H9 (cell line): Measurements from ENCODE around the gene ASH1L. TPM values are rescaled to one million over a fixed set of nuclear protein-coding genes. Genes with fewer than 3 reads are reported as not detected.
"Not testable (repeated sequence)": the region's sequence is repeated elsewhere in the genome, so short reads cannot be mapped to it uniquely, and the experiment has no call there.

Experiments
- DNase-seq: peaks from one replicate; pipeline ENCODE4 v3.0.0-alpha.2; 2017
- H2AFZ ChIP-seq: one replicate; pipeline ENCODE4 v1.6.1; 2013; ENCODE audit warnings: mild to moderate bottlenecking, low read length, control low read depth, moderate library complexity
- H2AK5ac ChIP-seq: 2 replicates; pipeline ENCODE4 v1.6.1; 2013; ENCODE audit warnings: low read length, control low read depth, mixed read lengths; ENCODE audit not compliant: insufficient read length
- H2BK120ac ChIP-seq: one replicate; pipeline ENCODE4 v1.6.1; 2013; ENCODE audit warnings: low read depth, mild to moderate bottlenecking, low read length, control low read depth, inconsistent platforms; ENCODE audit not compliant: poor library complexity, severe bottlenecking
- H2BK12ac ChIP-seq: 2 replicates; pipeline ENCODE4 v1.6.1; 2013; ENCODE audit warnings: low read length, control low read depth, mixed read lengths, low read depth; ENCODE audit not compliant: insufficient read length
- H2BK15ac ChIP-seq: 2 replicates; pipeline ENCODE4 v1.6.1; 2013; ENCODE audit warnings: low read depth, low read length, control low read depth
- H2BK20ac ChIP-seq: one replicate; pipeline ENCODE4 v1.6.1; 2013; ENCODE audit warnings: low read depth, mild to moderate bottlenecking, low read length, control low read depth, inconsistent platforms; ENCODE audit not compliant: poor library complexity, severe bottlenecking
- H2BK5ac ChIP-seq: 2 replicates; pipeline ENCODE4 v1.6.1; 2013; ENCODE audit warnings: low read length, control low read depth, mixed read lengths; ENCODE audit not compliant: insufficient read length
- H3K14ac ChIP-seq: 2 replicates; pipeline ENCODE4 v1.6.1; 2013; ENCODE audit warnings: low read length, control low read depth; ENCODE audit not compliant: insufficient read depth
- H3K18ac ChIP-seq: 2 replicates; pipeline ENCODE4 v1.6.1; 2013; ENCODE audit warnings: low read depth, mild to moderate bottlenecking, mixed read lengths, low read length, control low read depth; ENCODE audit not compliant: insufficient read length
- H3K23ac ChIP-seq: 2 replicates; pipeline ENCODE4 v1.6.1; 2013; ENCODE audit warnings: low read length, control low read depth, mixed read lengths, low read depth; ENCODE audit not compliant: insufficient read length
- H3K23me2 ChIP-seq: 2 replicates; pipeline ENCODE4 v1.6.1; 2013; ENCODE audit warnings: low read depth, mild to moderate bottlenecking, mixed read lengths, low read length, control low read depth; ENCODE audit not compliant: insufficient read length, poor library complexity, severe bottlenecking
- H3K27ac ChIP-seq: 2 replicates; pipeline ENCODE4 v1.5.1; 2013; ENCODE audit warnings: low read length, control low read depth, mixed read lengths, low read depth; ENCODE audit not compliant: insufficient read length
- H3K27me3 ChIP-seq: 2 replicates; pipeline ENCODE4 v1.6.1; 2013; ENCODE audit warnings: low read length, control low read depth, inconsistent platforms; ENCODE audit not compliant: insufficient read depth
- H3K4ac ChIP-seq: 2 replicates; pipeline ENCODE4 v1.6.1; 2013; ENCODE audit warnings: low read depth, mild to moderate bottlenecking, control low read depth, inconsistent platforms, low read length, moderate library complexity
- H3K4me1 ChIP-seq: 2 replicates; pipeline ENCODE4 v1.6.1; 2013; ENCODE audit warnings: low read length, control low read depth, inconsistent platforms; ENCODE audit not compliant: insufficient read depth
- H3K4me2 ChIP-seq: 2 replicates; pipeline ENCODE4 v1.6.1; 2013; ENCODE audit warnings: low read length, control low read depth, mixed read lengths; ENCODE audit not compliant: insufficient read length, insufficient read depth
- H3K56ac ChIP-seq: 2 replicates; pipeline ENCODE4 v1.6.1; 2013; ENCODE audit warnings: low read depth, mild to moderate bottlenecking, mixed read lengths, low read length, control low read depth; ENCODE audit not compliant: insufficient read length
- H3K79me1 ChIP-seq: 2 replicates; pipeline ENCODE4 v1.6.1; 2013; ENCODE audit warnings: low read depth, mild to moderate bottlenecking, moderate library complexity, low read length, control low read depth, inconsistent platforms; ENCODE audit not compliant: insufficient read depth, poor library complexity, severe bottlenecking
- H3K79me2 ChIP-seq: 2 replicates; pipeline ENCODE4 v1.6.1; 2013; ENCODE audit warnings: low read length, control low read depth, inconsistent platforms; ENCODE audit not compliant: insufficient read depth
- H3K9ac ChIP-seq: 2 replicates; pipeline ENCODE4 v1.6.1; 2013; ENCODE audit warnings: low read length, control low read depth, mixed read lengths; ENCODE audit not compliant: insufficient read length; ENCODE audit errors: extremely low read depth
- H3K9me3 ChIP-seq: one replicate; pipeline ENCODE4 v1.6.1; 2013; ENCODE audit warnings: low read depth, low read length, inconsistent platforms; ENCODE audit not compliant: control insufficient read depth
- H3T11ph ChIP-seq: one replicate; pipeline ENCODE4 v1.6.1; 2013; ENCODE audit warnings: mild to moderate bottlenecking, low read length, control low read depth, inconsistent platforms
- H4K20me1 ChIP-seq: one replicate; pipeline ENCODE4 v1.6.1; 2013; ENCODE audit not compliant: control insufficient read depth, insufficient read length, insufficient read depth
- H4K5ac ChIP-seq: 2 replicates; pipeline ENCODE4 v1.6.1; 2013; ENCODE audit warnings: low read depth, mild to moderate bottlenecking, mixed read lengths, low read length, control low read depth; ENCODE audit not compliant: insufficient read length
- H4K8ac ChIP-seq: replicated peaks from 2 replicates; pipeline ENCODE4 v1.6.1; 2013; ENCODE audit warnings: low read length, control low read depth, mixed read lengths, low read depth; ENCODE audit not compliant: insufficient read length
- H4K91ac ChIP-seq: 2 replicates; pipeline ENCODE4 v1.6.1; 2013; ENCODE audit warnings: low read depth, mild to moderate bottlenecking, moderate library complexity, mixed read lengths, low read length, control low read depth; ENCODE audit not compliant: insufficient read length
- H3K27ac Mint-ChIP-seq, 3 experiments: 2 replicates in 2 of 3; 3 replicates in 1 of 3; pipeline ENCODE4 v1.8.0; 2020 to 2021; ENCODE audit warnings: mixed read lengths in 3 of 3, mild to moderate bottlenecking in 1 of 3, moderate library complexity in 1 of 3
- H3K27me3 Mint-ChIP-seq: 2 replicates; pipeline ENCODE4 v1.8.0; 2021; ENCODE audit warnings: low read depth, mild to moderate bottlenecking, moderate library complexity, mixed read lengths
- H3K36me3 Mint-ChIP-seq, 3 experiments: 2 replicates in 2 of 3; 3 replicates in 1 of 3; pipeline ENCODE4 v1.8.0; 2020 to 2021; ENCODE audit warnings: low read depth in 3 of 3, mixed read lengths in 3 of 3; ENCODE audit not compliant: insufficient read depth in 1 of 3
- H3K4me1 Mint-ChIP-seq, 2 experiments: 2 replicates each; pipeline ENCODE4 v1.8.0; 2020; ENCODE audit warnings: mixed read lengths in 2 of 2
- H3K4me3 Mint-ChIP-seq, 2 experiments: 2 replicates in 1 of 2; 3 replicates in 1 of 2; pipeline ENCODE4 v1.8.0; 2020 to 2021; ENCODE audit warnings: mild to moderate bottlenecking in 2 of 2, mixed read lengths in 2 of 2, moderate library complexity in 1 of 2
- H3K9me3 Mint-ChIP-seq, 2 experiments: 2 replicates in 1 of 2; 3 replicates in 1 of 2; pipeline ENCODE4 v1.8.0; 2020; ENCODE audit warnings: mild to moderate bottlenecking in 2 of 2, mixed read lengths in 2 of 2, moderate library complexity in 1 of 2
- WGBS: extraction: QIAGEN DNeasy Blood & Tissue Kit; methylation state at CpG from one replicate; pipeline ENCODE4 v1.1.7; 2013; ENCODE audit warnings: missing lambda C conversion rate, low lambda C conversion rate, mixed read lengths; ENCODE audit not compliant: insufficient read length; ENCODE audit errors: extremely low coverage; 5-methylcytosine and 5-hydroxymethylcytosine counted together
- total RNA-seq: library from RNA; stranded (reverse); gene quantifications from 2 replicates; pipeline ENCODE4 v1.2.1, GENCODE V29; 2021
- TF ChIP-seq, protein P1 (sequence below): fragments of 200-600 bp; sonication (generic); conservative IDR thresholded peaks from 3 replicates; pipeline ENCODE4 v1.8.0; 2021; ENCODE audit warnings: antibody characterized with exemption, mild to moderate bottlenecking

Gene ASH1L
- total RNA-seq, 1 experiment from 2014 or later = 32.8 TPM

DNA sequence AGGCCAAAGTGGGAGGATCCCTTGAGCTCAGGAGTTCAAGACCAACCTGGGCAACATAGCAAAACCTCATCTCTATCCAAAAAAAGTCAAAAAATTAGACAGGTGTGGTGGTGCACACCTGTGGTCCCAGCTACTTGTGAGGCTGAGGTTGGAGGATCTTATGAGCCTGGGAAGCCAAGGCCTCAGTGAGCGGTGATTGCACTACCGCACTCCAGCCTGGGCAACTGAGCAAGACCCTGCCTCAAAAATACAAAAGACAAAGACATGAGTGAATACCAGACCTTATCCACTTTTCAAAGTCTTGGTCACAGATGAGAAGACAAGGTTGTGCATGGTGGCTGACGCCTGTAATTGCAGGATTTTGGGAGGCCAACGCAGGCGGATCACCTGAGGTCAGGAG is 34.3 kb upstream of the ASH1L start:
- H3K27ac ChIP-seq = no peak overlapping the region
- no peak overlapping the region for H2AFZ ChIP-seq
- H2BK120ac ChIP-seq = no peak overlapping the region
- TF ChIP-seq, protein P1, sequence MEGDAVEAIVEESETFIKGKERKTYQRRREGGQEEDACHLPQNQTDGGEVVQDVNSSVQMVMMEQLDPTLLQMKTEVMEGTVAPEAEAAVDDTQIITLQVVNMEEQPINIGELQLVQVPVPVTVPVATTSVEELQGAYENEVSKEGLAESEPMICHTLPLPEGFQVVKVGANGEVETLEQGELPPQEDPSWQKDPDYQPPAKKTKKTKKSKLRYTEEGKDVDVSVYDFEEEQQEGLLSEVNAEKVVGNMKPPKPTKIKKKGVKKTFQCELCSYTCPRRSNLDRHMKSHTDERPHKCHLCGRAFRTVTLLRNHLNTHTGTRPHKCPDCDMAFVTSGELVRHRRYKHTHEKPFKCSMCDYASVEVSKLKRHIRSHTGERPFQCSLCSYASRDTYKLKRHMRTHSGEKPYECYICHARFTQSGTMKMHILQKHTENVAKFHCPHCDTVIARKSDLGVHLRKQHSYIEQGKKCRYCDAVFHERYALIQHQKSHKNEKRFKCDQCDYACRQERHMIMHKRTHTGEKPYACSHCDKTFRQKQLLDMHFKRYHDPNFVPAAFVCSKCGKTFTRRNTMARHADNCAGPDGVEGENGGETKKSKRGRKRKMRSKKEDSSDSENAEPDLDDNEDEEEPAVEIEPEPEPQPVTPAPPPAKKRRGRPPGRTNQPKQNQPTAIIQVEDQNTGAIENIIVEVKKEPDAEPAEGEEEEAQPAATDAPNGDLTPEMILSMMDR = no peak
- no peaks in the 10 kb centered on the region for H3K4me1 ChIP-seq
- no peak overlapping the region for H3K14ac ChIP-seq
- no peak overlapping the region for H3K23ac ChIP-seq
- H4K20me1 ChIP-seq = no peaks in the 10 kb centered on the region
- H3K27ac Mint-ChIP-seq = no peak overlapping the region
- H3K4ac ChIP-seq = no peak overlapping the region
- no peak overlapping the region for H3K4me2 ChIP-seq
- no peak overlapping the region for H4K8ac ChIP-seq
- H3K9ac ChIP-seq = no peak overlapping the region
- H3K36me3 Mint-ChIP-seq = no peaks in the 10 kb centered on the region
- no peaks in the 10 kb centered on the region for H3K79me2 ChIP-seq
- no peak overlapping the region for H3K18ac ChIP-seq
- no peak overlapping the region for H4K91ac ChIP-seq
- H4K5ac ChIP-seq = no peak overlapping the region
- no peaks in the 10 kb centered on the region for H3K27me3 Mint-ChIP-seq
- WGBS = no CpG with 5 or more reads among the region's 5 CpGs
- no peak for DNase-seq
- no peaks in the 10 kb centered on the region for H3K23me2 ChIP-seq
- peaks cover 23 to 24% of the 10 kb centered on the region in 2 experiments for H3K4me1 Mint-ChIP-seq
- no peak overlapping the region for H2BK12ac ChIP-seq
- H2BK5ac ChIP-seq = no peak overlapping the region
- H3K27me3 ChIP-seq = no peaks in the 10 kb centered on the region
- H3K4me3 Mint-ChIP-seq = no peak overlapping the region
- H2BK15ac ChIP-seq = no peak overlapping the region
- no peaks in the 10 kb centered on the region for H3K79me1 ChIP-seq
- H2BK20ac ChIP-seq = no peak overlapping the region
- no peak overlapping the region for H3T11ph ChIP-seq
- H3K56ac ChIP-seq = no peak overlapping the region
- H3K9me3 Mint-ChIP-seq = no peaks in the 10 kb centered on the region
- H2AK5ac ChIP-seq = no peak overlapping the region
- no peaks in the 10 kb centered on the region for H3K9me3 ChIP-seq

DNA sequence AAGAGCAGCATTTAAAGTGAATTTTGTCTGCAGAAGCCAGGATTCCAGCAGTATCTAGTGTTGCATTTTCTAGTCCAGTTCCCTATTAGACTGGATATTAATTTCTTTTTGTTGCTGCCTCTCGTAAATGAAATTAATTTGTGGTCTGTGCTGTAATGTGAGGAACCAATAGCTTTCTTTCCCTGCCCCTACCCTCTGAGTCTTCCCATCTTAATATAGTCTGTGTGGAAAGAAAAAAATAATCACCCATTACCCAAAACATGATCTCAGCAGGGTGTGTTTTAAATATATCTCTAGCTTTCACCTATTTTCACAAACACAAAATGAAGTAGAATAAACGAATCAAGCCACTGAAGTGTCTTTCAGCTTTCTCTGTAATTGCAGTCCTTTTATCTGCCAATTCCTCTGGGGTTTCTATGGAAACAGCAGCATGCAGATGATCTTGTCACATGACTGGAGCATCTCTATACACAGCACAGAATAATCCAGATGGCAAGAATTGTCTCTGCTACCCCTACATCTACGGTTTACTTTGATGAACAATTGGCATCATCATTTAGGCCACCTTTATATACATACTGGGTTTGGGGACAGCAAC is 33.4 kb upstream of the ASH1L start:
- H3K27ac ChIP-seq, H3K9ac ChIP-seq, H3K4me3 Mint-ChIP-seq, H2BK20ac ChIP-seq, H3K9me3 ChIP-seq, H4K91ac ChIP-seq, H3K23ac ChIP-seq, H3K9me3 Mint-ChIP-seq, H4K20me1 ChIP-seq, H2BK5ac ChIP-seq, H2AFZ ChIP-seq, H4K5ac ChIP-seq, DNase-seq, H2BK12ac ChIP-seq, H3K14ac ChIP-seq, H3K18ac ChIP-seq, H3K79me2 ChIP-seq, H3K23me2 ChIP-seq, H3K4me1 ChIP-seq, H3K27me3 Mint-ChIP-seq, H3K27ac Mint-ChIP-seq, H3K79me1 ChIP-seq, H3K56ac ChIP-seq, H2BK120ac ChIP-seq, H3K4ac ChIP-seq, H3K27me3 ChIP-seq, H3K4me2 ChIP-seq, H3T11ph ChIP-seq, H3K36me3 Mint-ChIP-seq, H2AK5ac ChIP-seq, H4K8ac ChIP-seq, H2BK15ac ChIP-seq: not testable (repeated sequence)
- H3K4me1 Mint-ChIP-seq = peaks cover 25 to 26% of the 10 kb centered on the region in 2 experiments
- no CpG with 5 or more reads among the region's 3 CpGs for WGBS
